H1 (cell line): ENCODE measurements around the gene BDP1. TPM values are rescaled to one million over a fixed set of nuclear protein-coding genes. Genes with fewer than 3 reads are reported as not detected.

Source experiments
- CTCF ChIA-PET: fragments of 300-600 bp; sonication (Branson Sonifier 250); formaldehyde crosslinking; loops from one replicate; lab custom pipeline; 2021; ENCODE audit not compliant: partially characterized antibody; lab: Charles Lee
- POLR2A ChIA-PET: fragments of 300-600 bp; sonication (Branson Sonifier 250); formaldehyde crosslinking; loops from one replicate; lab custom pipeline; 2021; ENCODE audit warnings: inconsistent platforms; ENCODE audit not compliant: partially characterized antibody; lab: Charles Lee
- DNase-seq, 2 experiments: peaks; one replicate each; pipeline versions ENCODE4 v3.0.0 to v3.0.0-alpha.2; 2010 to 2022; ENCODE audit warnings: low spot score in 2 of 2, low read depth in 1 of 2, mixed read lengths in 1 of 2
- FAIRE-seq: peaks from 2 replicates; lab custom pipeline; 2011; peaks lifted over from hg19 to GRCh38; lab: Jason Lieb, UNC
- H2AFZ ChIP-seq: 2 replicates; pipeline ENCODE4 v1.8.1; 2012; ENCODE audit warnings: low read length, inconsistent platforms
- H2AK5ac ChIP-seq: 2 replicates; pipeline ENCODE4 v1.6.1; 2013; ENCODE audit warnings: low read depth, low read length
- H2BK120ac ChIP-seq: replicated peaks from 2 replicates; pipeline ENCODE3; 2013; ENCODE audit warnings: low read depth, low read length, inconsistent platforms
- H2BK12ac ChIP-seq: 2 replicates; pipeline ENCODE4 v1.6.1; 2013; ENCODE audit warnings: low read depth, low read length
- H2BK15ac ChIP-seq: 2 replicates; pipeline ENCODE4 v1.6.1; 2013; ENCODE audit warnings: low read length
- H2BK20ac ChIP-seq: 2 replicates; pipeline ENCODE4 v1.6.1; 2013; ENCODE audit warnings: low read length
- H2BK5ac ChIP-seq: 2 replicates; pipeline ENCODE4 v1.6.1; 2013; ENCODE audit warnings: low read depth, low read length
- H3K14ac ChIP-seq: 2 replicates; pipeline ENCODE4 v1.6.1; 2013; ENCODE audit warnings: inconsistent platforms; ENCODE audit not compliant: insufficient read length
- H3K18ac ChIP-seq: 2 replicates; pipeline ENCODE4 v1.6.1; 2013; ENCODE audit warnings: low read length; ENCODE audit errors: extremely low read depth
- H3K23ac ChIP-seq: 2 replicates; pipeline ENCODE4 v1.6.1; 2013; ENCODE audit warnings: inconsistent platforms; ENCODE audit not compliant: insufficient read length
- H3K23me2 ChIP-seq: 2 replicates; pipeline ENCODE4 v1.6.1; 2013; ENCODE audit warnings: low read depth, low read length
- H3K27ac ChIP-seq: 2 replicates; pipeline ENCODE4 v1.6.1; 2011; ENCODE audit warnings: low read depth, low read length, inconsistent platforms
- H3K27me3 ChIP-seq, 4 experiments: replicated peaks in 1 of 4; 1 replicate in 1 of 4; 2 replicates in 3 of 4; pipeline versions ENCODE4 v1.6.1 to v1.8.1; 2011 to 2013; ENCODE audit warnings: low read length in 3 of 4, mild to moderate bottlenecking in 3 of 4, inconsistent platforms in 2 of 4, mixed read lengths in 2 of 4, moderate library complexity in 1 of 4; ENCODE audit not compliant: control insufficient read depth in 3 of 4, insufficient read depth in 3 of 4; ENCODE audit errors: extremely low read depth in 1 of 4
- H3K36me3 ChIP-seq, 4 experiments: 2 replicates each; pipeline versions ENCODE4 v1.6.1 to v1.8.1; 2011 to 2013; ENCODE audit warnings: mild to moderate bottlenecking in 4 of 4, low read length in 3 of 4, moderate library complexity in 2 of 4, control low read depth in 1 of 4, inconsistent platforms in 1 of 4; ENCODE audit not compliant: insufficient read depth in 4 of 4, control insufficient read depth in 2 of 4
- H3K4ac ChIP-seq: replicated peaks from 2 replicates; pipeline ENCODE3; 2013; ENCODE audit warnings: low read length, low read depth, mixed read lengths, inconsistent platforms; ENCODE audit not compliant: insufficient read length
- H3K4me1 ChIP-seq, 4 experiments: replicated peaks in 1 of 4; 1 replicate in 1 of 4; 2 replicates in 3 of 4; pipeline versions ENCODE4 v1.6.1 to v1.8.1; 2011 to 2013; ENCODE audit warnings: low read length in 3 of 4, inconsistent platforms in 2 of 4, mixed read lengths in 1 of 4; ENCODE audit not compliant: insufficient read depth in 4 of 4, control insufficient read depth in 3 of 4
- H3K4me2 ChIP-seq, 2 experiments: 2 replicates each; pipeline versions ENCODE4 v1.6.1 to v1.8.1; 2011 to 2013; ENCODE audit warnings: low read depth in 2 of 2, low read length in 2 of 2, control low read depth in 1 of 2, inconsistent platforms in 1 of 2, mild to moderate bottlenecking in 1 of 2; ENCODE audit not compliant: insufficient read depth in 1 of 2
- H3K4me3 ChIP-seq, 4 experiments: fragments of 200-600, 300-600 bp in 1 of 4; sonication (generic), shearing (Covaris generic), sonication (Bioruptor Twin) in 1 of 4; 2 replicates each; pipeline versions ENCODE4 v1.5.1 to v1.8.1; 2011 to 2016; ENCODE audit warnings: low read length in 4 of 4, low read depth in 3 of 4, control low read depth in 2 of 4, inconsistent platforms in 2 of 4, mild to moderate bottlenecking in 2 of 4, mixed read lengths in 1 of 4, moderate library complexity in 1 of 4; ENCODE audit not compliant: insufficient read depth in 2 of 4; ENCODE audit errors: extremely low read depth in 1 of 4
- H3K56ac ChIP-seq: replicated peaks from 2 replicates; pipeline ENCODE3; 2013; ENCODE audit warnings: low read depth, mild to moderate bottlenecking, mixed read lengths, low read length, inconsistent platforms; ENCODE audit not compliant: insufficient read length
- H3K79me1 ChIP-seq: 2 replicates; pipeline ENCODE4 v1.6.1; 2013; ENCODE audit warnings: low read depth, low read length, control low read depth
- H3K79me2 ChIP-seq, 2 experiments: 2 replicates each; pipeline versions ENCODE4 v1.6.1 to v1.8.1; 2012 to 2013; ENCODE audit warnings: low read length in 2 of 2, mild to moderate bottlenecking in 2 of 2, inconsistent platforms in 1 of 2; ENCODE audit not compliant: insufficient read depth in 2 of 2, control insufficient read depth in 1 of 2
- H3K9ac ChIP-seq, 4 experiments: replicated peaks in 1 of 4; 1 replicate in 1 of 4; 2 replicates in 3 of 4; pipeline versions ENCODE4 v1.6.1 to v1.8.1; 2011 to 2013; ENCODE audit warnings: low read depth in 3 of 4, low read length in 3 of 4, control low read depth in 2 of 4, mild to moderate bottlenecking in 2 of 4, moderate library complexity in 2 of 4, inconsistent platforms in 1 of 4; ENCODE audit errors: extremely low read depth in 1 of 4
- H3K9me3 ChIP-seq, 2 experiments: 2 replicates each; pipeline versions ENCODE4 v1.6.1 to v1.8.1; 2012 to 2013; ENCODE audit warnings: mild to moderate bottlenecking in 2 of 2, moderate library complexity in 2 of 2, control low read depth in 1 of 2, inconsistent platforms in 1 of 2, low read depth in 1 of 2, low read length in 1 of 2, mixed read lengths in 1 of 2; ENCODE audit not compliant: insufficient read depth in 2 of 2
- H4K20me1 ChIP-seq, 2 experiments: replicated peaks in 1 of 2; 2 replicates each; pipeline versions ENCODE3 to v1.8.1; 2011 to 2013; ENCODE audit warnings: inconsistent platforms in 2 of 2, low read length in 2 of 2, mild to moderate bottlenecking in 1 of 2; ENCODE audit not compliant: insufficient read depth in 2 of 2, control insufficient read depth in 1 of 2
- H4K5ac ChIP-seq: 2 replicates; pipeline ENCODE4 v1.6.1; 2013; ENCODE audit warnings: low read length, low read depth, mixed read lengths, inconsistent platforms; ENCODE audit not compliant: insufficient read length
- H4K8ac ChIP-seq: 2 replicates; pipeline ENCODE4 v1.8.0; 2013; ENCODE audit warnings: mild to moderate bottlenecking, moderate library complexity, low read length, inconsistent platforms; ENCODE audit not compliant: insufficient read depth; ENCODE audit errors: extremely low read depth
- H4K91ac ChIP-seq: replicated peaks from 2 replicates; pipeline ENCODE3; 2013; ENCODE audit warnings: low read length, mixed read lengths, inconsistent platforms; ENCODE audit not compliant: insufficient read length
- WGBS, 2 experiments: shearing (Covaris generic) in 1 of 2; methylation state at CpG; one replicate each; pipeline versions ENCODE4 v1.1.6 to v1.1.7; 2013 to 2015; ENCODE audit warnings: low lambda C conversion rate in 2 of 2, mixed read lengths in 2 of 2, inconsistent platforms in 1 of 2, low coverage in 1 of 2, missing lambda C conversion rate in 1 of 2; ENCODE audit not compliant: insufficient replicate concordance in 2 of 2, insufficient coverage in 1 of 2, insufficient read length in 1 of 2; ENCODE audit errors: extremely low coverage in 1 of 2, missing lambda C conversion rate in 1 of 2; 5-methylcytosine and 5-hydroxymethylcytosine counted together
- polyA plus RNA-seq, 7 experiments: library from polyadenylated mRNA; depleted of rRNA in 3 of 7; stranded (reverse) in 5 of 7; unstranded in 2 of 7; fragments of >200 nt in 5 of 7; fragments of 200-250 nt in 2 of 7; gene quantifications; 1 replicate in 5 of 7; 2 replicates in 1 of 7; 4 replicates in 1 of 7; pipeline versions ENCODE4 v1.2.1 to v1.2.3, GENCODE V29; 2011 to 2013; ENCODE audit warnings: missing spikeins in 2 of 7, mixed read lengths in 2 of 7
- total RNA-seq: library from RNA; stranded (reverse); fragmentation: NEBNext Ultra II Directional; extraction: Animal tissue kit (Norgen Biotek cat#: 25700); gene quantifications from 2 replicates; pipeline ENCODE4 v1.2.1, GENCODE V29; 2021

Gene BDP1
- total and polyA plus RNA-seq, 2 of the 8 experiments (the other 6 are each of a cell fraction or from before 2014, with no cell fraction given), result 4.7 to 32.1 TPM

GRCh38 chr5:71460693-71461092 is 5.2 kb downstream of the BDP1 start:
- Histone ChIP-seq H3K9ac (no peak overlapping the region), H3K79me1 (no peaks in the 10 kb centered on the region; the same call in 1 of the 2 replicates), H4K5ac (no peak overlapping the region), H3K36me3 (peaks cover 12 to 63% (median 40%) of the 10 kb centered on the region in 4 experiments), H2BK5ac (no peak overlapping the region), H4K91ac (no peak overlapping the region), H2AK5ac (no peak overlapping the region), H3K27ac (no peak overlapping the region), H3K27me3 (no peaks in the 10 kb centered on the region), H2BK12ac (no peak overlapping the region), H3K79me2 (peaks cover 6 to 35% of the 10 kb centered on the region in 2 experiments; a peak in 3 of 4 replicates), H3K4me1 (no peaks in the 10 kb centered on the region), H2BK120ac (no peak overlapping the region), H4K8ac (no peak overlapping the region), H3K23ac (no peak overlapping the region), H2BK20ac (no peak overlapping the region), H3K4me2 (no peak overlapping the region), H2AFZ (no peak overlapping the region), H3K9me3 (no peaks in the 10 kb centered on the region), H3K56ac (no peak overlapping the region), H3K18ac (no peak overlapping the region), H3K4ac (no peak overlapping the region), H3K14ac (no peak overlapping the region), H3K23me2 (peaks cover 2% of the 10 kb centered on the region; the same call in 1 of the 2 replicates), H3K4me3 (no peak overlapping the region), H2BK15ac (no peak overlapping the region), H4K20me1 (no peaks in the 10 kb centered on the region)
- DNase-seq (no peak), FAIRE-seq (no peak)
- whole genome bisulfite sequencing, 2 experiments, result 100% methylated on average over 1 of the region's 1 CpG; no CpG with 5 or more reads in 1 of the 2 experiments
- POLR2A ChIA-PET, result interaction anchor here (1.5 kb wide), 1 partner anchor 130 kb away, joined by 4 read pairs; no protein-coding TSS in a partner anchor
- CTCF ChIA-PET, result interaction anchor here (2.6 kb wide), 1 partner anchor 14 kb away, joined by 20 read pairs; no protein-coding TSS in a partner anchor
